ENCODE data around the gene NPC1. TPM values are rescaled to one million over a fixed set of nuclear protein-coding genes. Genes with fewer than 3 reads are reported as not detected.
"Not testable (repeated sequence)": the region's sequence is repeated elsewhere in the genome, so short reads cannot be mapped to it uniquely, and the experiment has no call there.

The NPC1 gene
- polyA plus RNA-seq, 1 donor (not counting 4 experiments of a cell fraction or from before 2014, with no cell fraction given): 49.9 TPM

DNA sequence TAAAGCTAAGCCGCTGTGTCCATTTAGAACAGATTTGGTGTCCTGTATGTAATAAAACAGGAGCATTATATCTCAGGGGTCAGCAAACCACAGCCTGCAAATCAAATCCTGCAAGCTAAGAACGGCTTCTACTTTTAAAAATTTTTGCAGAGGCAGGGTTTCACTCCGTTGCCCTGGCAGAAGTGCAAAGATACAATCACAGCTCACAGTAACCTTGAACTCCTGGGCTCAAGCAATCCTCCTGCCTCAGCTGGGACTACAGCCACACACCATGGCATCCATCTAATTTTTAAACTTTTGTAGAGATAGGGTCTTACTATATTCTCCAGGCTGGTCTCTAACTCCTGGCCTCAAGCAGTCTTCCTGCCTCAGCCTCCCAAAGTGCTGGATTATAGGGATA is 28.6 kb upstream of the NPC1 start:
- peaks cover 10% of the 10 kb centered on the region for H3K4me1 ChIP-seq (ENCODE audit: control insufficient read depth, extremely low read depth, insufficient read depth, low read length)
- H2AFZ ChIP-seq (ENCODE audit: control insufficient read depth, low read length): no peak overlapping the region
- H3K79me2 ChIP-seq (ENCODE audit: control insufficient read depth, insufficient read depth, low read length): no peaks in the 10 kb centered on the region
- H3K9me1 ChIP-seq (ENCODE audit: control insufficient read depth, extremely low read depth, insufficient read depth, low read length): no peaks in the 10 kb centered on the region
- dilution Hi-C loops (cut with MboI; ENCODE audit: extremely low pct_ligation_motif_present, low sequenced_read_pairs): no loop called here
- H3K27ac ChIP-seq (ENCODE audit: control insufficient read depth, insufficient read depth, low read length): no peak overlapping the region
- peaks cover 10% of the 10 kb centered on the region for H3K27me3 ChIP-seq (ENCODE audit: control insufficient read depth, extremely low read depth, insufficient read depth, low read length)
- H3K9ac ChIP-seq (ENCODE audit: control insufficient read depth, extremely low read depth, insufficient read depth, low read length): no peak overlapping the region
- H3K4me3 ChIP-seq (ENCODE audit: control insufficient read depth in 2 of 3, extremely low read depth in 1 of 3, insufficient read depth in 2 of 3, low read depth in 1 of 3, low read length in 3 of 3): no peak overlapping the region
- H3K36me3 ChIP-seq (ENCODE audit: control insufficient read depth in 2 of 2, extremely low read depth in 1 of 2, insufficient read depth in 2 of 2, low read length in 2 of 2): no peaks in the 10 kb centered on the region
- no peak for DNase-seq (ENCODE audit: low read depth, low spot score)
- H3K9me3 ChIP-seq (ENCODE audit: control insufficient read depth, low read depth, low read length): no peaks in the 10 kb centered on the region
- TF ChIP-seq, protein P1, sequence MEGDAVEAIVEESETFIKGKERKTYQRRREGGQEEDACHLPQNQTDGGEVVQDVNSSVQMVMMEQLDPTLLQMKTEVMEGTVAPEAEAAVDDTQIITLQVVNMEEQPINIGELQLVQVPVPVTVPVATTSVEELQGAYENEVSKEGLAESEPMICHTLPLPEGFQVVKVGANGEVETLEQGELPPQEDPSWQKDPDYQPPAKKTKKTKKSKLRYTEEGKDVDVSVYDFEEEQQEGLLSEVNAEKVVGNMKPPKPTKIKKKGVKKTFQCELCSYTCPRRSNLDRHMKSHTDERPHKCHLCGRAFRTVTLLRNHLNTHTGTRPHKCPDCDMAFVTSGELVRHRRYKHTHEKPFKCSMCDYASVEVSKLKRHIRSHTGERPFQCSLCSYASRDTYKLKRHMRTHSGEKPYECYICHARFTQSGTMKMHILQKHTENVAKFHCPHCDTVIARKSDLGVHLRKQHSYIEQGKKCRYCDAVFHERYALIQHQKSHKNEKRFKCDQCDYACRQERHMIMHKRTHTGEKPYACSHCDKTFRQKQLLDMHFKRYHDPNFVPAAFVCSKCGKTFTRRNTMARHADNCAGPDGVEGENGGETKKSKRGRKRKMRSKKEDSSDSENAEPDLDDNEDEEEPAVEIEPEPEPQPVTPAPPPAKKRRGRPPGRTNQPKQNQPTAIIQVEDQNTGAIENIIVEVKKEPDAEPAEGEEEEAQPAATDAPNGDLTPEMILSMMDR (optimal IDR thresholded peaks at IDR 0.05 in 1 of 3, IDR thresholded peaks at IDR 0.05 in 1 of 3, conservative IDR thresholded peaks at IDR 0.05 in 1 of 3; ENCODE audit: extremely low read depth in 1 of 3, insufficient read depth in 2 of 3, low read length in 3 of 3): no peak
- no peak for TF ChIP-seq EZH2 (IDR thresholded peaks at IDR 0.05; ENCODE audit: low read length)
- no peak for FAIRE-seq
- no peak overlapping the region for H3K4me2 ChIP-seq (ENCODE audit: control insufficient read depth, extremely low read depth, insufficient read depth, low read depth, low read length)
- H4K20me1 ChIP-seq (ENCODE audit: control insufficient read depth, extremely low read depth, insufficient read depth, low read length): no peaks in the 10 kb centered on the region

DNA sequence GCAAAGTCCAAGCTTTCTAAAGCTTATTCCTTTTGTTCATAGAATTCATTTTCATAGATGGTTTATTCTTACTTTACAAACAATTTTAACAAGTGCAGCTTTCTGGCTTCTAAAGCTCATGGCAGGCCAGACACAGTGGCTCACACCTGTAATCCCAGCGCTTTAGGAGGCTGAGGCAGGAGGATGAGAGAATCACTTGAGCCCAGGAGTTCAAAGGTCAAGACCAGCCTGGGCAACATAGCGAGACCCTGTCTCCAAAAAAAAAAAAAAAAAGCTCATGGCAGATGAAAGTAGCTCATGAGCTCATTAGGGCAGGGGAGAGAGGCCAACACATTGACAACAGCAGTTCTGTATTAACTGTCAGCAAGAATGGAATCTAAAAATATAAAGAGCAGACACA is 28.1 kb upstream of the NPC1 start:
- Histone ChIP-seq H3K9me1 (ENCODE audit: control insufficient read depth, extremely low read depth, insufficient read depth, low read length) (no peaks in the 10 kb centered on the region), H3K27ac (ENCODE audit: control insufficient read depth, insufficient read depth, low read length) (no peak overlapping the region), H4K20me1 (ENCODE audit: control insufficient read depth, extremely low read depth, insufficient read depth, low read length) (no peaks in the 10 kb centered on the region), H3K4me2 (ENCODE audit: control insufficient read depth, extremely low read depth, insufficient read depth, low read depth, low read length) (no peak overlapping the region), H3K4me1 (ENCODE audit: control insufficient read depth, extremely low read depth, insufficient read depth, low read length) (peaks cover 6% of the 10 kb centered on the region), H3K27me3 (ENCODE audit: control insufficient read depth, extremely low read depth, insufficient read depth, low read length) (peaks cover 5% of the 10 kb centered on the region), H3K4me3 (ENCODE audit: control insufficient read depth in 2 of 3, extremely low read depth in 1 of 3, insufficient read depth in 2 of 3, low read depth in 1 of 3, low read length in 3 of 3) (no peak overlapping the region), H3K9me3 (ENCODE audit: control insufficient read depth, low read depth, low read length) (no peaks in the 10 kb centered on the region), H3K79me2 (ENCODE audit: control insufficient read depth, insufficient read depth, low read length) (no peaks in the 10 kb centered on the region), H3K9ac (ENCODE audit: control insufficient read depth, extremely low read depth, insufficient read depth, low read length) (no peak overlapping the region), H2AFZ (ENCODE audit: control insufficient read depth, low read length) (no peak overlapping the region), H3K36me3 (ENCODE audit: control insufficient read depth in 2 of 2, extremely low read depth in 1 of 2, insufficient read depth in 2 of 2, low read length in 2 of 2) (no peaks in the 10 kb centered on the region)
- dilution Hi-C loops (cut with MboI; ENCODE audit: extremely low pct_ligation_motif_present, low sequenced_read_pairs): no loop called here
- TF ChIP-seq EZH2 (IDR thresholded peaks at IDR 0.05; ENCODE audit: low read length): no peak
- TF ChIP-seq, protein P1 (optimal IDR thresholded peaks at IDR 0.05 in 1 of 3, IDR thresholded peaks at IDR 0.05 in 1 of 3, conservative IDR thresholded peaks at IDR 0.05 in 1 of 3; ENCODE audit: extremely low read depth in 1 of 3, insufficient read depth in 2 of 3, low read length in 3 of 3): no peak
- DNase-seq (ENCODE audit: low read depth, low spot score): no peak
- no peak for FAIRE-seq

DNA sequence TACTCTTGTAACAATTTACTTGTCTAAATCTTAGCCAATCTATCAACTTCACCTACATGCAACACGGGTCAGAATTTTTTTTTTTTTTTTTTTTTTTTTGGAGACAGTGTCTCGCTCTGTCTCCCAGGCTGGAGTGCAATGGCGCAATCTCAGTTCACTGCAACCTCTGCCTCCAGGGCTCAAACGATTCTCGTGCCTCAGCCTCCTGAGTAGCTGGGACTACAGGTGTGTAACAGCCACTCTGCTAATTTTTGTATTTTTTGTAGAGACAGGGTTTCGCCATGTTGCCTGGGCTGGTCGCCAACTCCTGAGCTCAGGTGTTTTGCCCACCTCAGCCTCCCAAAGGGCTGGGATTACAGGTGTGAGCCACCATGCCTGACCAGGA is 26.8 kb upstream of the NPC1 start:
- H3K9me3 ChIP-seq (ENCODE audit: control insufficient read depth, low read depth, low read length); dilution Hi-C loops (cut with MboI; ENCODE audit: extremely low pct_ligation_motif_present, low sequenced_read_pairs); H3K4me2 ChIP-seq (ENCODE audit: control insufficient read depth, extremely low read depth, insufficient read depth, low read depth, low read length); H3K79me2 ChIP-seq (ENCODE audit: control insufficient read depth, insufficient read depth, low read length); H4K20me1 ChIP-seq (ENCODE audit: control insufficient read depth, extremely low read depth, insufficient read depth, low read length); H3K27me3 ChIP-seq (ENCODE audit: control insufficient read depth, extremely low read depth, insufficient read depth, low read length); H3K9me1 ChIP-seq (ENCODE audit: control insufficient read depth, extremely low read depth, insufficient read depth, low read length); H3K27ac ChIP-seq (ENCODE audit: control insufficient read depth, insufficient read depth, low read length); FAIRE-seq; H2AFZ ChIP-seq (ENCODE audit: control insufficient read depth, low read length); H3K36me3 ChIP-seq (ENCODE audit: control insufficient read depth in 2 of 2, extremely low read depth in 1 of 2, insufficient read depth in 2 of 2, low read length in 2 of 2); DNase-seq (ENCODE audit: low read depth, low spot score); H3K9ac ChIP-seq (ENCODE audit: control insufficient read depth, extremely low read depth, insufficient read depth, low read length); H3K4me1 ChIP-seq (ENCODE audit: control insufficient read depth, extremely low read depth, insufficient read depth, low read length); H3K4me3 ChIP-seq (ENCODE audit: control insufficient read depth in 2 of 3, extremely low read depth in 1 of 3, insufficient read depth in 2 of 3, low read depth in 1 of 3, low read length in 3 of 3): not testable (repeated sequence)
